ENCODE results near the gene RAP1GDS1. TPM values are rescaled to one million over a fixed set of nuclear protein-coding genes. Genes with fewer than 3 reads are reported as not detected.

Gene RAP1GDS1
- total RNA-seq = 10 to 100 TPM; 38.9 to 56.3 TPM

GRCh38 chr4:98260579-98261404, at the start of gene RAP1GDS1:
Gene RAP1GDS1, plus strand, starts transcription at chr4:98261384. Its CDS starts 182 bp downstream, at chr4:98261566.

Other genes starting within 250 kb of the RAP1GDS1 start
- gene STPG2, start 117.9 kb upstream of the RAP1GDS1 start, total RNA-seq = under 1 TPM in 1 of 2 donors, not detected in 1; 0.34 TPM

All from melanocyte of skin (primary cell).